HEK293 (cell line): ENCODE results near the gene SYT2.
"Not testable (repeated sequence)": the region's sequence is repeated elsewhere in the genome, so short reads cannot be mapped to it uniquely, and the experiment has no call there.

ENCODE experiments used
- CTCF ChIA-PET: fragments of 350-600 bp; formaldehyde crosslinking; extraction: SDS; loops from one replicate; lab custom pipeline; 2021; ENCODE audit warnings: antibody characterized with exemption; lab: Yijun Ruan, JAX
- POLR2A ChIA-PET: fragments of 300-600 bp; formaldehyde crosslinking; extraction: SDS; loops from one replicate; lab custom pipeline; 2020; ENCODE audit warnings: antibody characterized with exemption, inconsistent platforms; lab: Yijun Ruan, JAX
- H3K27ac ChIP-seq: fragments of 200-500 bp; sonication (Bioruptor generic); 2 replicates; pipeline ENCODE4 v1.5.1; 2014; ENCODE audit warnings: low read depth, low read length, control low read depth, inconsistent platforms; ENCODE audit errors: extremely low read depth
- H3K36me3 ChIP-seq, 2 experiments: fragments of 200-500 bp in 1 of 2; sonication (Bioruptor generic) in 1 of 2; 1 replicate in 1 of 2; 2 replicates in 1 of 2; pipeline ENCODE4 v1.5.1; 2014 to 2017; ENCODE audit warnings: inconsistent platforms in 2 of 2, low read length in 2 of 2; ENCODE audit not compliant: control insufficient read depth in 2 of 2, insufficient read depth in 1 of 2
- H3K4me1 ChIP-seq: fragments of 200-500 bp; sonication (Bioruptor generic); 2 replicates; pipeline ENCODE4 v1.5.1; 2014; ENCODE audit warnings: mild to moderate bottlenecking, low read length, inconsistent platforms; ENCODE audit not compliant: control insufficient read depth, insufficient read depth
- H3K4me3 ChIP-seq: 2 replicates; pipeline ENCODE4 v1.5.1; 2011; ENCODE audit warnings: low read depth, mild to moderate bottlenecking, control low read depth, low read length, moderate library complexity
- H3K9me3 ChIP-seq: fragments of 200-500 bp; sonication (Bioruptor generic); 2 replicates; pipeline ENCODE4 v1.5.1; 2014; ENCODE audit warnings: low read depth, low read length, inconsistent platforms; ENCODE audit not compliant: control insufficient read depth, insufficient read depth
- REPIN1 ChIP-seq: fragments of 450-650 bp; formaldehyde crosslinking; IDR thresholded peaks from 2 replicates; pipeline ENCODE4 v1.5.1; 2017; ENCODE audit warnings: missing biosample characterization, missing genetic modification characterization, low read depth
- TRIM28 ChIP-seq: IDR thresholded peaks from 2 replicates; pipeline ENCODE4 v1.6.1; 2011; ENCODE audit warnings: low read length, control low read depth, borderline replicate concordance
- ZBTB8A ChIP-seq: fragments of 450-650 bp; formaldehyde crosslinking; IDR thresholded peaks from 2 replicates; pipeline ENCODE4 v1.5.1; 2016; ENCODE audit warnings: missing biosample characterization, missing genetic modification characterization
- ZNF266 ChIP-seq: fragments of 450-650 bp; formaldehyde crosslinking; IDR thresholded peaks from 2 replicates; pipeline ENCODE4 v1.5.1; 2016; ENCODE audit warnings: missing biosample characterization, missing genetic modification characterization, low read depth
- ZNF561 ChIP-seq: fragments of 450-650 bp; IDR thresholded peaks from 2 replicates; pipeline ENCODE4 v1.5.1; 2018; ENCODE audit warnings: missing biosample characterization, missing genetic modification characterization, borderline replicate concordance
- ZNF610 ChIP-seq: fragments of 450-650 bp; formaldehyde crosslinking; IDR thresholded peaks from 2 replicates; pipeline ENCODE4 v1.5.1; 2016; ENCODE audit warnings: missing biosample characterization, missing genetic modification characterization, borderline replicate concordance
- ZNF654 ChIP-seq: fragments of 450-650 bp; formaldehyde crosslinking; IDR thresholded peaks from 2 replicates; pipeline ENCODE4 v1.5.1; 2016; ENCODE audit warnings: low read depth, missing biosample characterization, missing genetic modification characterization
- ZNF747 ChIP-seq: fragments of 450-650 bp; formaldehyde crosslinking; IDR thresholded peaks from 2 replicates; pipeline ENCODE4 v1.5.1; 2016; ENCODE audit warnings: missing biosample characterization, missing genetic modification characterization
- TF ChIP-seq, protein P1 (sequence below): IDR thresholded peaks from 2 replicates; pipeline ENCODE4 v1.6.1; 2011; ENCODE audit warnings: mild to moderate bottlenecking, low read depth, low read length, borderline replicate concordance
- TF ChIP-seq, protein P2 (sequence below): fragments of 450-650 bp; formaldehyde crosslinking; IDR thresholded peaks from 2 replicates; pipeline ENCODE4 v1.5.1; 2016; ENCODE audit warnings: missing biosample characterization, missing genetic modification characterization, low read depth
- TF ChIP-seq, protein P3 (sequence below): fragments of 450-650 bp; formaldehyde crosslinking; IDR thresholded peaks from 2 replicates; pipeline ENCODE4 v1.5.1; 2016; ENCODE audit warnings: missing biosample characterization, missing genetic modification characterization, borderline replicate concordance

SYT2 gene

GRCh38 chr1:202561726-202562443 lies 148.4 kb downstream of the SYT2 start:
- TF ChIP-seq ZNF561 (tag by site-specific recombination) (no peak), ZNF654 (no peak), ZNF266 (no peak), ZNF610 (tag by site-specific recombination) (no peak), ZNF747 (no peak), REPIN1 (tag by site-specific recombination) (no peak), TRIM28 (no peak)
- TF ChIP-seq, protein P1, sequence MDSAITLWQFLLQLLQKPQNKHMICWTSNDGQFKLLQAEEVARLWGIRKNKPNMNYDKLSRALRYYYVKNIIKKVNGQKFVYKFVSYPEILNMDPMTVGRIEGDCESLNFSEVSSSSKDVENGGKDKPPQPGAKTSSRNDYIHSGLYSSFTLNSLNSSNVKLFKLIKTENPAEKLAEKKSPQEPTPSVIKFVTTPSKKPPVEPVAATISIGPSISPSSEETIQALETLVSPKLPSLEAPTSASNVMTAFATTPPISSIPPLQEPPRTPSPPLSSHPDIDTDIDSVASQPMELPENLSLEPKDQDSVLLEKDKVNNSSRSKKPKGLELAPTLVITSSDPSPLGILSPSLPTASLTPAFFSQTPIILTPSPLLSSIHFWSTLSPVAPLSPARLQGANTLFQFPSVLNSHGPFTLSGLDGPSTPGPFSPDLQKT = no peak
- TF ChIP-seq, protein P2, sequence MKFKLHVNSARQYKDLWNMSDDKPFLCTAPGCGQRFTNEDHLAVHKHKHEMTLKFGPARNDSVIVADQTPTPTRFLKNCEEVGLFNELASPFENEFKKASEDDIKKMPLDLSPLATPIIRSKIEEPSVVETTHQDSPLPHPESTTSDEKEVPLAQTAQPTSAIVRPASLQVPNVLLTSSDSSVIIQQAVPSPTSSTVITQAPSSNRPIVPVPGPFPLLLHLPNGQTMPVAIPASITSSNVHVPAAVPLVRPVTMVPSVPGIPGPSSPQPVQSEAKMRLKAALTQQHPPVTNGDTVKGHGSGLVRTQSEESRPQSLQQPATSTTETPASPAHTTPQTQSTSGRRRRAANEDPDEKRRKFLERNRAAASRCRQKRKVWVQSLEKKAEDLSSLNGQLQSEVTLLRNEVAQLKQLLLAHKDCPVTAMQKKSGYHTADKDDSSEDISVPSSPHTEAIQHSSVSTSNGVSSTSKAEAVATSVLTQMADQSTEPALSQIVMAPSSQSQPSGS (tag by site-specific recombination) = no peak
- TF ChIP-seq, protein P3, sequence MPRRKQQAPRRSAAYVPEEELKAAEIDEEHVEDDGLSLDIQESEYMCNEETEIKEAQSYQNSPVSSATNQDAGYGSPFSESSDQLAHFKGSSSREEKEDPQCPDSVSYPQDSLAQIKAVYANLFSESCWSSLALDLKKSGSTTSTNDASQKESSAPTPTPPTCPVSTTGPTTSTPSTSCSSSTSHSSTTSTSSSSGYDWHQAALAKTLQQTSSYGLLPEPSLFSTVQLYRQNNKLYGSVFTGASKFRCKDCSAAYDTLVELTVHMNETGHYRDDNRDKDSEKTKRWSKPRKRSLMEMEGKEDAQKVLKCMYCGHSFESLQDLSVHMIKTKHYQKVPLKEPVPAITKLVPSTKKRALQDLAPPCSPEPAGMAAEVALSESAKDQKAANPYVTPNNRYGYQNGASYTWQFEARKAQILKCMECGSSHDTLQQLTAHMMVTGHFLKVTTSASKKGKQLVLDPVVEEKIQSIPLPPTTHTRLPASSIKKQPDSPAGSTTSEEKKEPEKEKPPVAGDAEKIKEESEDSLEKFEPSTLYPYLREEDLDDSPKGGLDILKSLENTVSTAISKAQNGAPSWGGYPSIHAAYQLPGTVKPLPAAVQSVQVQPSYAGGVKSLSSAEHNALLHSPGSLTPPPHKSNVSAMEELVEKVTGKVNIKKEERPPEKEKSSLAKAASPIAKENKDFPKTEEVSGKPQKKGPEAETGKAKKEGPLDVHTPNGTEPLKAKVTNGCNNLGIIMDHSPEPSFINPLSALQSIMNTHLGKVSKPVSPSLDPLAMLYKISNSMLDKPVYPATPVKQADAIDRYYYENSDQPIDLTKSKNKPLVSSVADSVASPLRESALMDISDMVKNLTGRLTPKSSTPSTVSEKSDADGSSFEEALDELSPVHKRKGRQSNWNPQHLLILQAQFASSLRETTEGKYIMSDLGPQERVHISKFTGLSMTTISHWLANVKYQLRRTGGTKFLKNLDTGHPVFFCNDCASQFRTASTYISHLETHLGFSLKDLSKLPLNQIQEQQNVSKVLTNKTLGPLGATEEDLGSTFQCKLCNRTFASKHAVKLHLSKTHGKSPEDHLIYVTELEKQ (tag by site-specific recombination) = no peak
- H3K27ac ChIP-seq = no peak overlapping the region
- H3K9me3 ChIP-seq = no peaks in the 10 kb centered on the region
- ChIA-PET POLR2A (no interaction called here), CTCF (interaction anchor here (0.5 to 1.8 kb wide), 6 partner anchors 8 to 355 kb away, joined by 3 to 13 read pairs (median 5); no protein-coding TSS in a partner anchor)
- H3K4me1 ChIP-seq = no peaks in the 10 kb centered on the region
- H3K36me3 ChIP-seq = no peaks in the 10 kb centered on the region
- H3K4me3 ChIP-seq = no peak overlapping the region

DNA sequence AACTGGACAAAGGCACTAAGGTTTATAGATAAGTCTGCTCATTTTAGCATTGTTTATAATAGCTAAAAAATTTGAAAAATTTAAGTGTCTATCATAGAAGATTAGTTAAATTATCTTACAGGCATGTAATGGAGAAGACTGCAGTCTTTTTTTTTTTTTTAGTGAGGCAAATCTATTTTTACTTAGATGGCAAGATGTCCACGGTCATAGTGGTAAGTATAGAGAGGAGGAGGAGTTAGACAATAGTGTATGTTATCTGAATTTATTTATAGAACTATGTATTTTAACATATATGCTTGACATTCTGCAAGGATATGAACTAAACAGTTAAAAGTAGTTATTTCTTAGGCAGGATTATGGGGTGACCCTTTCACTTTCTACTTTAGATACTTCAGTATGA lies 149.0 kb downstream of the SYT2 start:
- Histone ChIP-seq H3K4me1 (no peaks in the 10 kb centered on the region), H3K27ac (no peak overlapping the region), H3K36me3 (no peaks in the 10 kb centered on the region), H3K4me3 (no peak overlapping the region), H3K9me3 (no peaks in the 10 kb centered on the region)
- ChIA-PET CTCF (interaction anchor here (0.5 to 1.8 kb wide), 3 partner anchors 11 to 355 kb away, joined by 5 to 13 read pairs (median 6); no protein-coding TSS in a partner anchor), POLR2A (no interaction called here)
- no peak for TF ChIP-seq ZBTB8A (tag by site-specific recombination)

GRCh38 chr1:202557662-202558061 lies 152.6 kb downstream of the SYT2 start:
- H3K36me3 ChIP-seq, H3K4me3 ChIP-seq, POLR2A ChIA-PET, H3K27ac ChIP-seq, H3K4me1 ChIP-seq, H3K9me3 ChIP-seq: not testable (repeated sequence)
- CTCF ChIA-PET = interaction anchor here (0.7 kb wide), 1 partner anchor 168 kb away, joined by 4 read pairs; no protein-coding TSS in a partner anchor

GRCh38 chr1:202556037-202556436 lies 154.2 kb downstream of the SYT2 start:
- H3K9me3 ChIP-seq, H3K4me3 ChIP-seq, H3K4me1 ChIP-seq, H3K27ac ChIP-seq, POLR2A ChIA-PET, H3K36me3 ChIP-seq: not testable (repeated sequence)
- CTCF ChIA-PET = interaction anchor here (0.6 to 0.7 kb wide), 3 partner anchors 16 to 319 kb away, joined by 3 to 4 read pairs (median 3); no protein-coding TSS in a partner anchor
